GM21576 (cell line): ENCODE data around the gene DCP2.

Experiments
- ATAC-seq: cut with Tn5 transposase; IDR thresholded peaks from one replicate; pipeline ENCODE4 v1.9.1; 2021; ENCODE audit warnings: mild to moderate bottlenecking, moderate library complexity; ENCODE audit not compliant: unreplicated experiment

DCP2 gene

GRCh38 chr5:113042491-113043243 lies 66.1 kb downstream of the DCP2 start:
- no peak for ATAC-seq

DNA sequence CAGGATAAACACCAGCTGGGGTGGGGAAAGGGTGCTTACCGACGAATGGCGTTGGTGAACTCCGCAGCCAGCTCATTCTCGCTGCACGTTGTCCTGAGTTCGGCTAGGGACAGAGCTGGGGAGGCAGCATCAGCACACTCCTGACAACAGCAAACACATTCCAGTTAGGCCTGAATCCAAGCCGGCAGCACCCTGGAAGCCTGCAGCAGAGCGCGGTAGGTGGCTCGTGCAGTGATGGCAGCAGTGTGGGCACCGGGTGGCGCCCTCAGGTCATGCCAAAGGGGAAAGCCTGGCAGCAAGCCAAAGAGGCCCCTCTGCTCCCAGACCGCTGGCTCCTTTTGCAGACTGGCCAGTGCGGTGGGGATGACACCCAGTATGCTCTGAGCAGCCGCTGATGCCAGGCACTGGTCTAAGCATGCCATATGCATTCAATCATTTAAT lies 66.9 kb downstream of the DCP2 start:
- ATAC-seq, result no peak

DNA sequence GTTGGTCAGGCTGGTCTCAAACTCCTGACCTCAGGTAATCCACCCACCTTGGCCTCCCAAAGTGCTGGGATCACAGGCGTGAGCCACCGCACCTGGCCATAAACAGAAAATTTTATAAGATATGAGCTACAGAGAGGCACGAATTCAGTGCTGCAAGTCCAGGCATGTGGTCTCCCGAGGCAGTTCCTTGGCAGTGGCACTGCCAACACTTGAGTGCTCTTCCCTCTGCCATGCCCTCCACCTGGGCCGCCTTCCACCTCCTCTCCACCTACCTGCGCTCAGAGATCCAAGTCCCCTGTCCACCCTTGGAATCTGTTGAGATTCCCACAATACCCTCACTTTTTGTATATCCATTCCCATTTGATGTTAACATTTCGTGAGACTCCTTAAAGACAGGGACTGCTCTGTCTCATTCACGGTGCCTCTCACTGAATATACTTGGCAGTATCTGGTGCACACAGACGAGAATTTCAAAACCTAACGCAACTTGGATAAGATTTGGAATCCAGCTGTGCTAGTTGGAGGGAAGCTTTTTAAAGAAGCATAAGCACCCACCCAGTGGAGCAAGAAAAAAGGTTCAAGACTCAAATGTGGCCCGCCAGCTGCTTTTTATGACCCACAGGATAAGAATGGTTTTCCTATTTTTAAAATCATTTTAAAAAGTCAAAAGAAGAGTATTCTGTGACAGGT lies 68.3 kb downstream of the DCP2 start:
- ATAC-seq, result no peak

DNA sequence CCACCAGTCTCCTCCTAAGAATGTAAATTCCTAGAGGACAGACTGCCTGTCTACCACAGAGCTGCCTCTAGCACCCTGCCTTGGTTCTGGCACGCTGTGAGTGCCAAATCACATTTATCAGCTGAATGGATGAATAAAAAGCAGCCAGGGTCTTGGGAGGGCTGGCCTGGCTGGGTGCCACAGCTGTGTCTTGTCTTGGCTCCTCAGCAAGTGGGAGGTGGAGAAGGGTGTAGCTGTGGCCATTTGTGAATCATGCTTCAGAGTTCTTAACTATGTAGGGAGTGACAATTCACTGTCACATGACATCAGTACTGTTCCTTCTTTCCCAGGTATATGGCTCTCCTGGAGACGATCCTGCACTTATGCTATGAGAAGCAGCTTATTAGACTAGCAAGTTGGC lies 70.6 kb downstream of the DCP2 start:
- no peak for ATAC-seq

DNA sequence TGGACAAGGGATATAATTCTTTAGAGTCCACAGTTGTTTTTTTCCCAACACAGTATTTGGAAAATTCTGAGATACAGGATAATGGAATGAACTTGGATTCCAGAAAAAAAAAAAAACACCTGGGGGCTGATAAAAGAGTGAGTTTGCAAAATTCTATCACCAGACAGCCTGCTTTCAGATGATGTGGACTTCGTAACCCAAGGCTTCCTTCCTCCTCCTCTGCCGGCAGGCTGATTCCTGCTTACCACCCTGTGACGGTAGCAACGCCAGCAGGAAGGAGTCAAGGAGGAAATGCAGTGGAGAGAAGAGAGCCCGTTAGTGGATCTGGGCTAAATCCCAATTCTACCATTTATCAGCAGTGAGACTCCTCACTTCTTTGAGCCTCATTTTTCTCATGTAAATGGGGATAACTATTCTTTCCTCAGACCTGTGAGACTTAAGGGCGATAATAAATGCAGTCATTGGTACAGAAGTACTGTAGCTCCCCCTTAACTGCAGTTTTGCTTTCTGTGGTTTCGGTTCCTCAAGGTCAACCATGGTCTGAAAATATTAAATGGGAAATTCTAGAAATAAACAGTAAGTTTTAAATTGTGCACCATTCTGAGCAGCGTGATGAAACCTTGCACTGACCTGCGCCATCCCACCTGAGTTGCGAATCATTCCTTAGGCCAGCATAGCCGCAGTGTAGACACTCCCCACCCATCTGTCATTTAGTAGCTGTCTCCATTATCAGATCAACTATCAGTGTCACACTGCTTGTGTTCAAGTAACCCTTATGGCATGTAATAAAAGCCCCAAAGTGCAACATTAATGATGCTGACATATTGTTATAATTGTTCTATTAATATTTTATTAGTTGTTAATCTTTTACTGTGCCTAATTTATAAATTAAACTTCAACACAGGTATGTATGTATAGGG lies 71.4 kb downstream of the DCP2 start:
- ATAC-seq, result peak; percentile 92

DNA sequence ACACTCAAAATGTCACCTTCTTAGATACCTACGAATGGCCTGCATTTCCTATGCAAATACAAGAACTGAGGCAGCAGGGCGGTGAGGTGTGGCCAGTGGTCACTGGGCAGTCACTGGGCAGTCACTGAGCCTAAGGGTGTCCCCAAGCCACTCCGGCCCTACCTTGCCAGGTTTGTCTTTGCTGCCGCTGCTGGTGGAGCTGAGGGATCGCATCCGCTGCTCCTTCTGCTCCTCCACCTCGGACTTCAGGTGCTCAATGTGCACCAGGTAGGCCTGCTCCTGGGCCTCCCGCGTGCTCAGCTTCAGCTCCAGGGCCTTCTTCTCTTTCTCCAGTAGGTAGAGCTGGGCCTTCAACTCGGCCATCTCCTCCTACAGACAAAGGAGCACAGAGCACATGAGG lies 72.3 kb downstream of the DCP2 start:
- ATAC-seq, result no peak

DNA sequence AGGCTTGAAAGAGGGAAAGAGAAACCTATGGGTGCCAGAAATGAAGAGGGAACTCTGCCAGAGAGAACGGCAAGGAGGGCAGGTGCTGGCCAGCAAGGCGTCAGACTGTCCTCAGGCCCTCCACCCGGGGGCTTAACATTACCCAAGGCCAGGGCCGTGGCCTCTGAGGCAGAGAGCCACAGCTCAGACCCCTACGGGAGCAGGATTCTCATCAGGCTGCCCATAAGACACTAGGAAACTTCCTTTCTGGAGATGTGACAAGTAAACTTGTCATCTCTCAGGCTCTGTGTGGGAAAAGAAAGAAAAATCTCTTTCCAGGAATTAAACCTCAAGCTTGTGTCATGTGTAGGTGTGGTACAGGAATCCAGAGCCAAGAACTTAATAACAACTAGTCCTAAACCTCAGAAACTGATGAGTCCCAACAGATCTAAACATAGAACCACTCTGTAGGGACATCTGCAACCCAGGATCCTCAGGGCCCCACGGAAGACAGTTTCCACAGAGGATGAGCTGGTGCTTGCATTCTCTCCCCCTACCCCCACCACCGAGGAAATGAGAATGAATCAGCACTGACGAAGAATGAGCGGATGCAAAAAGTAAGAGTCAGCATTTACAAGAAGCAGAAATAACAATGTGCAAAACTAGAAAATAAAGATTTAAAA lies 74.3 kb downstream of the DCP2 start:
- ATAC-seq, result no peak

- ATAC-seq, result no peak
These were observed 75.6 kb downstream of the DCP2 start for GRCh38 chr5:113052041-113052795.

DNA sequence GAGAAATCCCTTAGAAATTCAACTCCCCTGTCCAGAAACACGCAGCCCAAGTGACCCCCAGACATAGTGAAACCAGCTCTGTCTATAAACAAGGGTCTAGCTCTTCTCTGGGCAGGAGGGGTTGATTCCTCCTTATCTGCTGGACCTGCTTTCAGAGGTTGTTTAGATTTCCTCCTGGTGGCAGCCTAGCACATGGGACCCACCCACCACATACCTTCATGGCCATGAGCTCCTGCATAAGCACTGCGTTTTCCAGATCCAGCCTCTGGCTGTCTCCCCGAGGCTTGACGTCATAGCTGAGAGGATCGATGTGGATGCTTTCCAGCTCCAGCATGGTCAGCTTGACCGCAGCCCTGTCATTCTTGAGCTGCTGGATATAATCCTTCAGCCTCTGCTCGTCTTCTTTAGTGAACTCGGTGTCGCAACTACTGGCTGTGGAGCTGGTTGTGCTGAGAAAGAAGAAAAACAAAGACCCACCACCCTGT lies 77.0 kb downstream of the DCP2 start:
- no peak for ATAC-seq

GRCh38 chr5:113054899-113055298 lies 78.3 kb downstream of the DCP2 start:
- ATAC-seq, result no peak

DNA sequence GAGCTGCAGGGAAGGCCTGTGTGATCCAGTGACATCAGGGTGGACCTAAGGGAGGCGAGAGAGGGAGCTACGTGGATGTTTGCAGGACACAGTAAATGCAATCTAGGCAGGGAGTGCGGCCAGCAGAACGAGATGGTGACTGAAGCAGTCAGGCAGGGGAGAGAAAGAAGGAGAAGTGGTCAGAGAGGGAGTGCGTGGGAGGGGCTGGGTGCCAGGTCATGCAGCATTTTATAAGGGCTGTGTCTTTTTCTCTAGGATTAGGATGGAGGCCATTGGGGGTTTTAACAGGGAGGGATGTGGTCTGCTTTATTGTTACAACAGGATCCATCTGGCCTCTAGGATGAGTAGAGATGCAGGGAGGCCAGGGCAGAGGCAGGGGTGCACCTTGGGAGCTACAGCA lies 80.4 kb downstream of the DCP2 start:
- no peak for ATAC-seq

DNA sequence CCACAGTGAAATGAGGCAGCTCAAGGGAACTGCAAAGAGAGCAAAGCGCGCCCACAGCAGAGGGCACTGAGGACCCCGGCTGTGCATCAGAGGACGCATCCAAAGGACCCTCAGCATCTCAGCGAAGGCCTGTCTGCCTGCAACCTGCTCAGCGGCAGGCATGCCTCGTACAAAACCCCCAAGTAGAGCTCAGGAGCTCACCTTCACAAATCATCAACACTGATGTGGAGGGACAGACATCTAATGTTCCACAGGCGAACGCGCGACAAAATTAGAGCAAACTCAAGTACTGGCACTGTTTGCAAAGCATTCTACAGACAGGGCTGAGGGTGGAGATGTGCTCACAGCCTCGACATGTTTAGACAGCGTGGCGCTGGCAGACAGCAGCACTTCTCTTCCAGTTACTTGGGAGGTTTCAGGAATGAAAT lies 81.0 kb downstream of the DCP2 start:
- no peak for ATAC-seq

DNA sequence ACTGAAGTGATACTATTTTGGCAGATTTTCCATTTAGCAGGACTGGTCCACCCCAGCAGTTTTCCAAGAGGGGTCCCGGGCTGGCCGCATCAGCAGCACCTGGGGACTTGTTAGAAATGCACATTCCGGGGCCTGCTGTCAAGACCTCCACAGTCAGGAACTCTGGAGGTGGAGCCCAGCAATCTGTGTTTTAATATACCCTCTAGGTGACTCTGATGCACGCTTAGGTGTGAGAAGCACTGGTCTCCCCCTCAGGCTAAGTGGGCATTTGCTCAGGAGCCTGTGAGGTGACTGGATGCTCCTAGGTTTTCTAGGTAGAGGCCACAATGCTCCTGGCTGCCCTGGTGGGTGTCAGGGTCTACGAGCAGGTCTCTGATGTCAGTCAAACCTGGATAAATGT lies 81.7 kb downstream of the DCP2 start:
- no peak for ATAC-seq

DNA sequence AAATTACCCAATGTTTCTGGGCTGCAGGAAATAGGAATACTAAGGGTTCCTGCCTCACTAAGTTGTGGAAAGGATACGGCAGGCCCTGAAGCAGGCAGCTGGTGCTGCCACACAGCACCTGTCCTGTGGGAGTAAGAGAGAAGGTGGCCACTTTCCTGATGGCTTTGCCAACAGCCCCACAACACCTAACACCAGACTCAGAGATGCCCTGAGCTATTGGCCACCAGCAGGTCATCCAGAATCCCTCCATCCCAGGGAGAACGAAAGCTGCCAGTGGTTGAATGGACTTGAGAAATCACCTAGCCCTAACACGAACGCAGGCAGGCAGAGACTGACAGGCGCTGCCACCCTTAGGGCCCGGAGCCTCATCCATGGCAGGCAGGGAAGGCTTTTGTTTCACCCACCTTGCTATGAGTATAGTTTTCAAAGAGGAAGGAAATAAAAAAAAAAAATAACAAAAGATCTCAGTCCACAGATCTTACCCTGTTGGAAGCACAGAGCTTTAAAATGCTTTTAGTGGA lies 82.2 kb downstream of the DCP2 start:
- no peak for ATAC-seq

GRCh38 chr5:113059232-113060040 lies 82.8 kb downstream of the DCP2 start:
- no peak for ATAC-seq

- no peak for ATAC-seq
These were observed 83.9 kb downstream of the DCP2 start for GRCh38 chr5:113060408-113061025.

DNA sequence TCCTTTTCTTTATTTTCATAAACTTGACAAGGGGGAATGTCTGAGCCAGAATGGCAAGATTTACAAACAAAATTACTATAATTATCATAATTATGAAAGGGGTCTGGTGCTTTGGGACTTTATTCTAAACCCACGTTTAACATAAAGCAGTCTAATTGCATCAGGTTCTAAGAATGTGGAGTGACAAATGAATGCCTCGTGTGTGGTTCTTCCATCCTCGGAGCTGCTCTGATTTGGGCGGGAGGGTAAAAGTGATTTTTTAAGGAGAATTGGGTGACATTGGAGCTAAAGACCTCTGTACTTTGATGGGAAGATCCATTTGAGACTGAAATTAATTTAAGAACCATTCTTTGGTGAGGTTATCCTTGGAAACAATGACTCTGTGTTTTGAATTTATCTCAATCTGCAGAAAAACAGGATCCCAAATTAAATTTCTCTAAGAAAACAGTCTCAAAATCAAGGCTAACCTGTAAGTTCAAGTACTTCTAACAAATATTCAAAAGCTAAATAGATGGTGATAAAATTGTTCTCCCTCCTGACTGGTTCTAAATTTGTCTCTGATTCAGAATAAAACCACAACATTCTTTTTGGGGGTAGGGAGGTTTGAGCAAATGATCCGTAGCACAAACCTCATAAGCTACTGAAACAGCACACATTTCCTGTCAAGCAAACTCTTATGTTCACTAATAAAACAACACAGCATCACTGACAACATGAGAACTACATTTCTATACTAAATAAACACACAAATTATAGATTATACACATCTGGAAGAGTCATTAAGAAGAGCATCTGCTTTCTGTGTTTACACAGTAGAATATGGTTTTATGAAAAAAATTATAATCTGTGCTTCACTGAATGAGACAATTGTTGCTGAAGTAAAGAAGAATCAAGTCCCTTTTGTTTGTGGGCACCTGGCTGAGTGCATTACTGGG lies 85.5 kb downstream of the DCP2 start:
- ATAC-seq, result no peak
